NT2/D1 (cell line): ENCODE measurements around the gene FAM222B.
"Not testable (repeated sequence)": the region's sequence is repeated elsewhere in the genome, so short reads cannot be mapped to it uniquely, and the experiment has no call there.

Experiments
- DNase-seq: peaks from one replicate; pipeline ENCODE4 v3.0.0-alpha.2; 2011; ENCODE audit warnings: low read depth, low spot score
- H3K27me3 ChIP-seq: 2 replicates; pipeline ENCODE4 v1.6.0; 2011; ENCODE audit warnings: mild to moderate bottlenecking; ENCODE audit not compliant: insufficient read length, insufficient read depth
- H3K36me3 ChIP-seq: 2 replicates; pipeline ENCODE4 v1.6.1; 2011; ENCODE audit warnings: mild to moderate bottlenecking, low read length, mixed read lengths; ENCODE audit not compliant: insufficient read depth, insufficient read length
- H3K4me1 ChIP-seq: 2 replicates; pipeline ENCODE4 v1.5.1; 2011; ENCODE audit not compliant: insufficient read depth, insufficient read length
- H3K4me3 ChIP-seq: 2 replicates; pipeline ENCODE4 v1.5.1; 2011; ENCODE audit warnings: low read depth; ENCODE audit not compliant: insufficient read length
- H3K9ac ChIP-seq: 2 replicates; pipeline ENCODE4 v1.6.0; 2011; ENCODE audit warnings: low read depth; ENCODE audit not compliant: insufficient read length
- H3K9me3 ChIP-seq: 2 replicates; pipeline ENCODE4 v1.5.1; 2011; ENCODE audit warnings: mild to moderate bottlenecking, low read length; ENCODE audit not compliant: insufficient read depth
- SUZ12 ChIP-seq: IDR thresholded peaks from 2 replicates; pipeline ENCODE4 v1.6.1; 2011; ENCODE audit not compliant: insufficient read length, insufficient read depth; ENCODE audit errors: extremely low read depth
- YY1 ChIP-seq: IDR thresholded peaks from 2 replicates; pipeline ENCODE4 v1.6.1; 2011; ENCODE audit not compliant: insufficient read length, insufficient read depth
- ZNF274 ChIP-seq: IDR thresholded peaks from 2 replicates; pipeline ENCODE4 v1.6.1; 2011; ENCODE audit warnings: mild to moderate bottlenecking, low read depth, low read length

FAM222B gene

GRCh38 chr17:28725660-28726225 lies 116.8 kb downstream of the FAM222B start:
- H3K9ac ChIP-seq: peak overlapping the region; percentile 95
- H3K9me3 ChIP-seq: no peaks in the 10 kb centered on the region
- H3K4me1 ChIP-seq: peaks cover 5% of the 10 kb centered on the region
- peaks cover 38% of the 10 kb centered on the region for H3K36me3 ChIP-seq
- TF ChIP-seq YY1 (no peak), ZNF274 (no peak), SUZ12 (no peak)
- H3K4me3 ChIP-seq: peak overlapping the region; percentile 85
- no peak for DNase-seq
- no peaks in the 10 kb centered on the region for H3K27me3 ChIP-seq

GRCh38 chr17:28725166-28725659 lies 117.4 kb downstream of the FAM222B start:
- Histone ChIP-seq H3K27me3 (no peaks in the 10 kb centered on the region), H3K9me3 (no peaks in the 10 kb centered on the region), H3K36me3 (peaks cover 43% of the 10 kb centered on the region), H3K4me3 (peak overlapping the region; percentile 85), H3K4me1 (peaks cover 5% of the 10 kb centered on the region), H3K9ac (peak overlapping the region; percentile 95)
- no peak for DNase-seq
- TF ChIP-seq YY1 (no peak), ZNF274 (no peak), SUZ12 (no peak)

- Histone ChIP-seq H3K4me1 (peaks cover 5% of the 10 kb centered on the region), H3K36me3 (peaks cover 47% of the 10 kb centered on the region), H3K27me3 (no peaks in the 10 kb centered on the region), H3K4me3 (peak overlapping the region; percentile 85), H3K9ac (peak overlapping the region; percentile 95), H3K9me3 (no peaks in the 10 kb centered on the region)
- no peak for TF ChIP-seq YY1
- TF ChIP-seq ZNF274: no peak
- no peak for DNase-seq
Measured at GRCh38 chr17:28724500-28725165, 118.0 kb downstream of the FAM222B start.

GRCh38 chr17:28723836-28724499 lies 118.6 kb downstream of the FAM222B start:
- not testable (repeated sequence) for DNase-seq, H3K9me3 ChIP-seq, H3K4me1 ChIP-seq, H3K27me3 ChIP-seq
- Histone ChIP-seq H3K36me3 (peaks cover 47% of the 10 kb centered on the region), H3K9ac (peak overlapping the region; percentile 57), H3K4me3 (peak overlapping the region; percentile 24)

GRCh38 chr17:28723159-28723835 lies 119.3 kb downstream of the FAM222B start:
- no peak for DNase-seq
- Histone ChIP-seq H3K9ac (peak overlapping the region; percentile 6), H3K27me3 (no peaks in the 10 kb centered on the region), H3K9me3 (no peaks in the 10 kb centered on the region), H3K4me3 (no peak overlapping the region), H3K36me3 (peaks cover 47% of the 10 kb centered on the region), H3K4me1 (peaks cover 5% of the 10 kb centered on the region)
- TF ChIP-seq YY1 (no peak), ZNF274 (no peak), SUZ12 (no peak)

GRCh38 chr17:28722417-28723158 lies 120.0 kb downstream of the FAM222B start:
- DNase-seq: no peak
- peaks cover 5% of the 10 kb centered on the region for H3K4me1 ChIP-seq
- H3K27me3 ChIP-seq: no peaks in the 10 kb centered on the region
- peaks cover 47% of the 10 kb centered on the region for H3K36me3 ChIP-seq
- H3K9ac ChIP-seq: peak overlapping the region; percentile 71
- H3K9me3 ChIP-seq: no peaks in the 10 kb centered on the region
- TF ChIP-seq SUZ12 (no peak), ZNF274 (no peak), YY1 (no peak)
- H3K4me3 ChIP-seq: no peak overlapping the region

GRCh38 chr17:28720997-28721329 lies 121.6 kb downstream of the FAM222B start:
- not testable (repeated sequence) for H3K4me1 ChIP-seq, DNase-seq, H3K27me3 ChIP-seq, H3K9me3 ChIP-seq
- Histone ChIP-seq H3K36me3 (peaks cover 53% of the 10 kb centered on the region), H3K9ac (peak overlapping the region; percentile 99), H3K4me3 (peak overlapping the region; percentile 93)
